ENCODE results near the gene ADAMTS2.

Gene ADAMTS2

GRCh38 chr5:179115845-179116524 is 229.3 kb downstream of the ADAMTS2 start:
- no peak for TF ChIP-seq CTCF (IDR thresholded peaks at IDR 0.05; ENCODE audit: borderline replicate concordance, insufficient read depth, low read depth, low read length)

GRCh38 chr5:179115307-179115706 is 230.0 kb downstream of the ADAMTS2 start:
- H3K4me3 ChIP-seq (ENCODE audit: low read depth, low read length): no peak overlapping the region
- no peak for TF ChIP-seq CTCF (IDR thresholded peaks at IDR 0.05; ENCODE audit: borderline replicate concordance, insufficient read depth, low read depth, low read length)

More at GRCh38 chr5:179115845-179116524, 229.3 kb downstream of the ADAMTS2 start:
- H3K4me3 ChIP-seq (ENCODE audit: low read depth, low read length): no peak overlapping the region

GRCh38 chr5:179114756-179115155 is 230.5 kb downstream of the ADAMTS2 start:
- H3K4me3 ChIP-seq (ENCODE audit: low read depth, low read length): no peak overlapping the region
- TF ChIP-seq CTCF (IDR thresholded peaks at IDR 0.05; ENCODE audit: borderline replicate concordance, insufficient read depth, low read depth, low read length): no peak

GRCh38 chr5:179113945-179114641 is 231.2 kb downstream of the ADAMTS2 start:
- no peak for TF ChIP-seq CTCF (IDR thresholded peaks at IDR 0.05; ENCODE audit: borderline replicate concordance, insufficient read depth, low read depth, low read length)
- H3K4me3 ChIP-seq (ENCODE audit: low read depth, low read length): no peak overlapping the region

- TF ChIP-seq CTCF (IDR thresholded peaks at IDR 0.05; ENCODE audit: borderline replicate concordance, insufficient read depth, low read depth, low read length): no peak
- no peak overlapping the region for H3K4me3 ChIP-seq (ENCODE audit: low read depth, low read length)
Observed at GRCh38 chr5:179113143-179113530, 232.1 kb downstream of the ADAMTS2 start.

GRCh38 chr5:179112469-179113142 is 232.7 kb downstream of the ADAMTS2 start:
- no peak for TF ChIP-seq CTCF (IDR thresholded peaks at IDR 0.05; ENCODE audit: borderline replicate concordance, insufficient read depth, low read depth, low read length)
- H3K4me3 ChIP-seq (ENCODE audit: low read depth, low read length): no peak overlapping the region
